Right cardiac atrium (tissue), 5 donors: Measurements from ENCODE around the gene EWSR1. TPM values are rescaled to one million over a fixed set of nuclear protein-coding genes. Genes with fewer than 3 reads are reported as not detected.

Experiments used
- ATAC-seq, 2 donors: fragments of 200-7000 bp; cut with Tn5 transposase; one replicate each; pipeline versions ENCODE4 v1.8.0 to v1.9.1; 2020; ENCODE audit warnings: moderate library complexity in 2 of 2, mild to moderate bottlenecking in 1 of 2
- DNase-seq, 3 donors: peaks; one replicate each; pipeline ENCODE4 v3.0.0-alpha.2; 2020
- H3K27ac ChIP-seq: one replicate; pipeline ENCODE4 v1.5.1; 2013; ENCODE audit warnings: mild to moderate bottlenecking, low read length, control low read depth, moderate library complexity
- H3K27me3 ChIP-seq: one replicate; pipeline ENCODE4 v1.6.1; 2013; ENCODE audit not compliant: control insufficient read depth, insufficient read depth
- H3K4me1 ChIP-seq: one replicate; pipeline ENCODE4 v1.6.1; 2013; ENCODE audit warnings: low read length; ENCODE audit not compliant: control insufficient read depth, insufficient read depth
- H3K4me3 ChIP-seq: one replicate; pipeline ENCODE4 v1.5.1; 2013; ENCODE audit warnings: low read length, control low read depth
- H3K9me3 ChIP-seq: one replicate; pipeline ENCODE4 v1.6.1; 2013; ENCODE audit warnings: low read length; ENCODE audit not compliant: control insufficient read depth
- WGBS: extraction: QIAGEN DNeasy Blood & Tissue Kit; methylation state at CpG from one replicate; pipeline ENCODE4 v1.1.7; 2013; 5-methylcytosine and 5-hydroxymethylcytosine counted together
- intact Hi-C, 4 donors: fragments of 100-400 bp; cut with DNase I; formaldehyde crosslinking; loops; one replicate each; pipeline versions ENCODE4 v1.11.0 to v1.14.0; 2022 to 2023
- polyA plus RNA-seq: library from polyadenylated mRNA; stranded (reverse); fragments of 200-250 nt; gene quantifications from one replicate; pipeline ENCODE4 v1.2.3, GENCODE V29; 2013
- total RNA-seq, 4 donors: library from RNA; stranded (reverse); fragmentation: NEBNext Ultra II Directional; extraction: Animal tissue kit (Norgen Biotek cat#: 25700); gene quantifications; one replicate each; pipeline ENCODE4 v1.2.1, GENCODE V29; 2021
- donor health status: healthy with polysubstance abuse.
- donor health status: DM: no; HTN: yes; CAD: no.
- donor health status: DM: no; HTN: no; CAD: no.
- donor health status: DM: no; HTN: yes; CAD: no; lungs with severe emphysema.
- donor health status: DM: yes; HTN: yes; CAD: no.

EWSR1 gene
- total and polyA plus RNA-seq, 5 donors = 119 to 162 (median 142) TPM

- no peaks in the 10 kb centered on the region for H3K27me3 ChIP-seq
- 19% methylated on average over 51 of the region's 51 CpGs for WGBS
- ATAC-seq (no peak), DNase-seq (peak; percentile 26 to 63 (median 50))
- H3K4me3 ChIP-seq = no peak overlapping the region
- intact Hi-C loops = no loop called here
- no peaks in the 10 kb centered on the region for H3K9me3 ChIP-seq
- peaks cover 24% of the 10 kb centered on the region for H3K4me1 ChIP-seq
- no peak overlapping the region for H3K27ac ChIP-seq
Measured at GRCh38 chr22:29313576-29314466, 45.8 kb downstream of the EWSR1 start.

GRCh38 chr22:29314537-29315285 is 46.6 kb downstream of the EWSR1 start:
- no peaks in the 10 kb centered on the region for H3K9me3 ChIP-seq
- intact Hi-C loops = no loop called here
- peaks cover 17% of the 10 kb centered on the region for H3K4me1 ChIP-seq
- peak; percentile 26 to 67 (median 50) for DNase-seq
- peak overlapping the region; percentile 48 for H3K4me3 ChIP-seq
- 3% methylated on average over 69 of the region's 69 CpGs for WGBS
- H3K27ac ChIP-seq = no peak overlapping the region
- no peaks in the 10 kb centered on the region for H3K27me3 ChIP-seq
- no peak for ATAC-seq

GRCh38 chr22:29315286-29316140 is 47.4 kb downstream of the EWSR1 start, which contains the start of gene RASL10A:
RASL10A (minus strand) TSS chr22:29315697; CDS start chr22:29315246, 451 bp downstream.
- WGBS = 4% methylated on average over 103 of the region's 103 CpGs
- no peaks in the 10 kb centered on the region for H3K9me3 ChIP-seq
- intact Hi-C loops = no loop called here
- no peak within 1 kb of the TSS for H3K27ac ChIP-seq
- no peak for ATAC-seq
- peak within 1 kb of the TSS; percentile 48 for H3K4me3 ChIP-seq
- H3K4me1 ChIP-seq = peaks cover 14% of the 10 kb centered on the region
- peak; percentile 19 to 72 (median 56) for DNase-seq
- H3K27me3 ChIP-seq = no peaks in the 10 kb centered on the region

GRCh38 chr22:29316141-29316828 is 48.2 kb downstream of the EWSR1 start:
- Histone ChIP-seq H3K4me3 (no peak overlapping the region), H3K4me1 (peaks cover 11% of the 10 kb centered on the region), H3K27me3 (no peaks in the 10 kb centered on the region), H3K9me3 (no peaks in the 10 kb centered on the region), H3K27ac (no peak overlapping the region)
- ATAC-seq (no peak), DNase-seq (peak in 2 of 3 donors; percentile 45 to 49)
- 63% methylated on average over 18 of the region's 18 CpGs for WGBS
- intact Hi-C loops = no loop called here

- no peaks in the 10 kb centered on the region for H3K9me3 ChIP-seq
- DNase-seq = peak in 1 of 3 donors; percentile 39
- no peaks in the 10 kb centered on the region for H3K27me3 ChIP-seq
- H3K4me3 ChIP-seq = no peak overlapping the region
- intact Hi-C loops = no loop called here
- ATAC-seq = no peak
- 93% methylated on average over 18 of the region's 18 CpGs for whole genome bisulfite sequencing
- no peak overlapping the region for H3K27ac ChIP-seq
- peaks cover 10% of the 10 kb centered on the region for H3K4me1 ChIP-seq
Measured at GRCh38 chr22:29317827-29318454, 49.9 kb downstream of the EWSR1 start.

- no peak overlapping the region for H3K27ac ChIP-seq
- no peak overlapping the region for H3K4me3 ChIP-seq
- H3K4me1 ChIP-seq = no peaks in the 10 kb centered on the region
- H3K9me3 ChIP-seq = no peaks in the 10 kb centered on the region
- H3K27me3 ChIP-seq = no peaks in the 10 kb centered on the region
- no peak for ATAC-seq
- WGBS = 83% methylated on average over 2 of the region's 2 CpGs
- DNase-seq = no peak
- intact Hi-C loops = no loop called here
Measured at GRCh38 chr22:29319072-29319471, 51.0 kb downstream of the EWSR1 start.

- 55% methylated on average over 1 of the region's 1 CpG for WGBS
- Histone ChIP-seq H3K4me3 (no peak overlapping the region), H3K27ac (no peak overlapping the region), H3K9me3 (no peaks in the 10 kb centered on the region), H3K4me1 (no peaks in the 10 kb centered on the region), H3K27me3 (no peaks in the 10 kb centered on the region)
- ATAC-seq = no peak
- no peak for DNase-seq
- intact Hi-C loops = no loop called here
Measured at GRCh38 chr22:29320546-29320945, 52.5 kb downstream of the EWSR1 start.

DNA sequence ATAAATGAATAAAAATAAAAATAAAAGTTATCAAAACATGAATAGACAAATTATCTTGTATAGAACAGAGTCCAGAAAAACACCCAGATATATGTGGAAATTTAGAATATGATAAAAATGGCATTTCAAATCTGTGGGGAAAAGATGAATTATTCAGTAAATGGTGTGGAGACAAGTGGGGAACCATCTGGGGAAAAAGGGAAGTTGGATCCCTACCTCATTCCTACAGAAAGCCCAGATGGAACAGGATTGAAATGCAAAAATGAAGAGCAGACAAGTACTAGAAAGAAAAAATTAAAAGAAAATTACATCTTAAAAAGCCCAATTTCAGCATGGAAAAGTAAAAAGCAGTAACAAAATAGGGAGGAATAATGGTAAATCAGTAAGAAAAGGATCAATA is 55.6 kb downstream of the EWSR1 start:
- Histone ChIP-seq H3K4me3 (no peak overlapping the region), H3K4me1 (peaks cover 2% of the 10 kb centered on the region), H3K9me3 (no peaks in the 10 kb centered on the region), H3K27me3 (no peaks in the 10 kb centered on the region), H3K27ac (no peak overlapping the region)
- ATAC-seq (no peak), DNase-seq (no peak)
- intact Hi-C loops = no loop called here

DNA sequence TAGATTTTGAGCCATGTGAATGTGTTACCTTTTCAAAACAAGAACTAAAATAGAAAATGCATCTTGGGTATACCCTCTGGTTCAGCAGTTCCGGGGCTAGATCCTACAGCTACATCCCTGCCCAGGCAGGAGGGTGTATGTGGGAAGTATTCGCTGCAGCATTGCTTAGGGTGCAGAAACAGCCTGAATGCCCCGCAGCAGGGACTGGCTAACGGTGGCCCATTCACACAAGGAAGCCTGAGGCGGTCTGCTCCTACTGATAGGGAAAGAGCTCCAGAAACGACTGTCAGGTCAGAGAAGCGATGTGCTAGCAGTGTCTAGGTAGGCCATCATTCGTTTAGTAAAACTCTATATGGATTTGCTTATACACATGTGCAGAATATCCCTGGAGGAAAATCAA is 57.3 kb downstream of the EWSR1 start:
- Histone ChIP-seq H3K4me3 (no peak overlapping the region), H3K27ac (no peak overlapping the region), H3K4me1 (peaks cover 2% of the 10 kb centered on the region), H3K27me3 (no peaks in the 10 kb centered on the region), H3K9me3 (no peaks in the 10 kb centered on the region)
- intact Hi-C loops = no loop called here
- WGBS = 79% methylated on average over 8 of the region's 8 CpGs
- ATAC-seq (no peak), DNase-seq (peak in 1 of 3 donors; percentile 7)

- Histone ChIP-seq H3K4me1 (peaks cover 2% of the 10 kb centered on the region), H3K27me3 (no peaks in the 10 kb centered on the region), H3K4me3 (no peak overlapping the region), H3K9me3 (no peaks in the 10 kb centered on the region), H3K27ac (no peak overlapping the region)
- 49% methylated on average over 9 of the region's 9 CpGs for WGBS
- intact Hi-C loops = no loop called here
- ATAC-seq (no peak), DNase-seq (peak in 2 of 3 donors; percentile 60 to 66)
Measured at GRCh38 chr22:29325785-29326315, 57.8 kb downstream of the EWSR1 start.
